ENCODE measurements around the gene CTNND2.
A peak's percentile ranks its signal among the peaks of the same experiment; 100 is the strongest.

The CTNND2 gene

DNA sequence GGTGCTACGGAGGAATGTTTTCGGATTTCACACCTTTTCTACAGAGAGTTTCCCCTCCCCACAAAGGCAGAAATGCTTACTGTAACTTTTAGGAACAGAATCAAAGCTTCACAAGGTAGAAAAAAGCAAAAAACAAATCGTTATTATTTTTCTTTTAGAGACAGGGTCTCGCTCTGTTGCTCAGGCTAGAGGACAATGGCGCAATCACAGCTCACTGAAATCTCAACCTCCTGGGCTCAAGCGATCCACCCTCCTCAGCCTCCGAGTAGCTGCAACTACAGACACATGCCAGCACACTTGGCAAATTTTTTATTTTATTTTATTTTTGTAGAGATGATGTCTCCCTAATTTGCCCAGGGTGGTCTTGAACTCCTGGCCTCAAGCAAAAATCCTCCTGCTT lies 394.5 kb downstream of the CTNND2 start:
- DNase-seq: no peak

GRCh38 chr5:11507156-11507910 lies 396.9 kb downstream of the CTNND2 start:
- DNase-seq: no peak

DNA sequence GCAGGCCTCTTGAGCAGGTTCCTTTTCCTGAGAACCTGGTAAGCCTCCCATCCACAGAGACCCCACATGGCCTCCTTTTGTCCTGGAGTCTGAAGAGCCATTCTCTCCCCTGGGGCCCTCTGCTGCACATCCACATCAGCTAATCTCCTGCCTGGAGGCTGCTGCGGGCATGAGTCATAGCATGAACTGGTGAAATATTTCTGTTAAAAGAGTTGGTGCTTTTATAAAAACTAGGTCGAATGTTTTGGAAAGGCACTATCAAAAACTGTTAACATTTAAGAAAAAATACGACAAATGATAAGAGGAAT lies 399.4 kb downstream of the CTNND2 start:
- no peak for DNase-seq

DNA sequence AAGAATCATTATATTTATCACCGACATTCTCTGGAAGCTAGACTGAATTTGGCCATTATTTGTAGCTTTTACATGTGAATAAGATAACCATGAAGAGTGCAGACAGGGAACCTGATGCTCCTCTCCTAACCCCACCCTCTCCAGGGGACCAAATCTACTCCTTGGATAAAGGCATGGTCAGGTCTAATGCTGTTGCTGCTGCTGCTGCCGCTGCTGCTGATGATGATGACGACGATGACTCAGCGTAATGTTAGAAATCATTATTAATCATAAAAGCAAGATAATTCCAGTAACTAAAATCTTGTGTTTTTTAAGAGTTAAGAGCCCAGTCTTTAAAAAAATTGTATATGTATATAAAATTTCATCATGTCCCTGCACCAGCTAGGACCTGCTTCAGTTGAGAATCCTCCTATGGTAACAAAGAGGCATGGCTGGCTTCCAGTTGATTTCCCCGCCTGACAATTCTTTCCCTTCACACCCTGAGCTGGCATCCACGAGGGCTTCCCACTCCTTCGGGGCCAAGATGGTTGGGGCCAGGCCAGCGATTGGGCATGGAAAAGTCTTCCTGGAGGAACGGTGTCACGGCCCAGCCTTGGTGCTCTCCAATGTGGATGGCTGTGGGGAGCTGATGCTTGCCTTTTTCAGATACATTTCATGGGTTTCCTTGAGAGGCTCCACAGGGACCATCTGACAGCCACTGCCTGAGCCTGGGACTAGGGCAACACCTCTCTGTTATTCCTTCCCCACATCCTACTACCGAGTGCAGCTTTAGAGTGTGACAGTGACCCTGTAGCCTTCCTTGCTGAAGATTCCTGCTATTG lies 400.0 kb downstream of the CTNND2 start:
- no peak for DNase-seq

GRCh38 chr5:11502783-11503182 lies 401.5 kb downstream of the CTNND2 start:
- no peak for DNase-seq

DNA sequence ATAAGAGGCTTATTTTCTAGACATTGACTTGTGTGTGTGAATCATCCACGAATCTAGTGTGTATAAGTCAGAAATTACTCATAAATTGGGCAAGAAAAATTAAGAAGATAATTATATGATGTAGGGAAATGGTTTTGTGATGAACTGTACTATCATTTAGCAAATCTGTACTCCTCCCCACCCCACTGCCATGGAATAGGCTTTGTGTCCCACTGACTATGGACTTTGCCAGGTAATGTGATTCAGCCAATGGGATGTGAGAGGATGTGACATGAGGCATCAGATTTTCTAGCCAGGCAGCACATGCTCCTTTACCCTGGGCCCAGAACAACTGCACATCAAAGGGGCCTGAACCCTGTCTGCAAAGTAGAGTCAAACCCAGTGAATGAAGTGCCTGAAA lies 406.6 kb downstream of the CTNND2 start:
- DNase-seq: no peak

DNA sequence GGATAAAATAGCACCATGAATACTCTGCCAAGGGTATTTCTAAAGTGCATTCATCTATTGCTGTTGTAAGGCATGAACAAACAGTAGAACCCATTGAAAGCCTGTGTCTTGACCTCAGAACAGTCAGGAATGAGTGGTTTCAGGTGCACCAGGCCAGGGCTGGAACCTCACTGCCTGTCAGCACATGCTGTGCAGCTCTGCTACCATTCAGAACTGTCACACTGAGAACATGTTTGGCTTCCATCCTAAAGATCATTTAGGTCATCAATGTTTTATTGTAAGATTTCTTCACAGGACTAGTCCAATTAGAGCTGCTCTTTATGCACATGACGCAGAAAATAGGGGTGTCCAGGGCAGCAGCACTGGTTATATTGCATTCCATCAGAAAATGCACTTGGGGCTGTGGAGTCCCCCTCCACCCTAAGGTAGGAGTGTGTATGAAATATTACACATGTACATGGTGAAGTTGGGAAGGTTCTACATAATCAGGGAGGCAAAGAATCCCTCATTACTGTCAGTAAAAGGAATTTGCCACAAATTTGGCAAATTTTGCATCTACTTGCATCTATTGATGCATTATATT lies 408.0 kb downstream of the CTNND2 start:
- no peak for DNase-seq

DNA sequence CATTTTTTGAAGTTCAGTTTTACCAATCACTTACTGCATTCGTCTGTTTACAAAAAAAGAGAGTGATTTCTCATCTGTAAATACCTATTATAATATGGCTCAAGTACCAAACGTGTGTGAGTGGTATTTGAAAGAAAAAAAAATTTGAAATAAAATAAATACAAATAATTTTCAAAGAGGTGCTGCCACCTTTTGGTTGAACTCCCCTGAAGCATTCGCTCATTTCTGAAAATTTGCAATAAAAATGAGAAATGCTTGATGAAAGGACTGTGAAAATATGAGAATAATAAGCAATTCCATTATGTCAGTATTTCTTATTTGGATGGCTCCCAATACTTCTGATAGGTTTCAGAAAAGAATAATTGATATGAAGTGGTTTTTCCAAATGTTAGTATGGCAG lies 409.9 kb downstream of the CTNND2 start:
- DNase-seq: no peak

GRCh38 chr5:11491404-11492075 lies 412.7 kb downstream of the CTNND2 start:
- DNase-seq: no peak

DNA sequence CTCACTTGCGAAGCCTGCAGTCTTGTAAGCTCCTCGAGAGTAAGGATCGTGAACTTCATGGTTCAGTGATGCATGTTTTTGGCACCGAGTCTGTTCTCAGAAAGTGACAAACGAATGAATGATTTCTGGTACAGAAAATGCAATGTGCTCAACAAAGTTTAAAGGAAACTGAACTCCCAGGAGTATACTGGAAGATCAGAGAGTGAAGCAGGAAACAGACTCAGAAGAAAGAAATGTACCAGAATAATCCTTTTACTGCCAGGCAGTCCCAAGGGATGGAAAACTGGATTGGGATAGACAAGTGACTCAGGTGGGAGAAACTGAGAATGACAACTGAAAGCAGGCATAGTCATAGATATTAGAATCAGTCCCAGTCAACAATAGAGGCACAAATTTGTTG lies 420.6 kb downstream of the CTNND2 start:
- DNase-seq: no peak

DNA sequence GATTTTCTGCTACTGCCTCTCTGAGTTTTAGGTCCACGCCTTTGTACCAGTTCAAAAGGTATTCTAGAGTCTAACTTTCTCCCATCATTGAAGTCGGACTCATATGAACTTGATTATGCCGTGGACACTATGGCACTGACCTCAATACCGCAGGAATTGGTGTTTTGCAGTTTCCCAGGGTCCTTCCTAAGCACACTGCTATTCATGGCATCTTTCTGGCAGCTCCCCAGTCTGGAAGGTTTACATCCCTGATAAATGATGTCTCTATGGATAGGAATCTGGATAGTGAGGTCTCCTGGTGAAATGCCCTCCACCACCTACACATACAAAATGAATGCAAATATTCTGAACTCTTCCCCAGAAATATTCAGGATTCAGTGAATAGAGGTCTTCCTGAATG lies 422.2 kb downstream of the CTNND2 start:
- no peak for DNase-seq

DNA sequence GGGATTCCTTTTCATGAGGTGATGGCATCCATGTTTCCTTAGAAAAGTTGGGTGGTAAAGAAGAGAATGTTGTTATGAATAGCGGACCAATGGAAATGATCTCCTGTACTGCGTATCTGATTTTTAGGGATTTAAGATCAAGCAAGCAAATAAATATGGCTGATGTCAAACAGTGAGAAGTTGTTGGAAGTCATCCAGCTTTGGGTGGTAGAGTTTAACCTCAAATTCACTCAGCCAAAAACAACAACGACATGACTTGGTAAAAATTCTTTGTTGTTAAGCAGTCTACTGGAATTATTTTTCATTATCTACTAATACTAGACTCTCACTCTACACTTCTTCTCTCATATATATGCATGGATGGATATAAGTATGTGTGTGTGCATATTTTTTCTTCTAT lies 426.5 kb downstream of the CTNND2 start:
- peak; percentile 35 for DNase-seq

- no peak for DNase-seq
Measured at GRCh38 chr5:11476866-11477265, 427.4 kb downstream of the CTNND2 start.

GRCh38 chr5:11468334-11469039 lies 435.8 kb downstream of the CTNND2 start:
- peak; percentile 38 for DNase-seq

DNA sequence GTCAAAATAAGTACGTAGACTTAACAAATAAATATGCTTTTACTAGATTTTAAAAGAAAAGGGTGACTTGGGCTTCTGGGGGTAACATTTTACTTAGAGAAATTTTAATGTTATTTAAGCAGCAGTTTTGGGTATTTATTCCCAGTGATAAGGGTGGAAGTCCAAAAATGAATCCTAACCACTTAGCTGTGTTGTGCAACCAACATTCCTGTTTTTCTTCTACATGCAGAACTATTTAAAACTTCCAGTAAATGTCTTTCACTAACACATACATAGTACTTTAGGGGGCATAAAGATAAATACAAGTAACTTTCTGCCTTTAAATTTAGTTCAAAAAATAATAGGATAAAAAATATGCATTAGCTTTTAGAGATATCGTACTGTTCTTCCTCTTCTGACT lies 436.7 kb downstream of the CTNND2 start:
- DNase-seq: no peak

- DNase-seq: no peak
Measured at GRCh38 chr5:11459716-11460115, 444.5 kb downstream of the CTNND2 start.

GRCh38 chr5:11455505-11455904 lies 448.7 kb downstream of the CTNND2 start:
- DNase-seq: no peak

DNA sequence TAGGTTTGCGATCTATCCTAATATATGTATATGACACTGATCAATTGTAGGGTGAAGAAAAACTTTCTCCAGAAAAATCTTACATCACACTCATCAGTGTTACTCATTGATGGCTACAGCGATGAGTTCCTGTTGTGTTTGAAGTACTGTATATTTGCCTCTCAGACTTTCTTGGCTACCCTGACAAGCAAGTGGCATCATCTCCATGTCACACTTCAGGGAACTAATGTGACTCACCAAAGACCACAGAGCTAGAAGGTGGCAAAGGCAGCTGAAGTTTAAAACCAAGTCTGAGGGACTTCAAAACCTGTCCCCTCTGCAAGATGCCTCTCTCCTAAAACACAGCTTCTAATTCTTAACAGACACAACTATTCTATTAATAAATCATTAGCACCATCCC lies 451.4 kb downstream of the CTNND2 start:
- DNase-seq: no peak

GRCh38 chr5:11449966-11450365 lies 454.3 kb downstream of the CTNND2 start:
- DNase-seq: no peak

GRCh38 chr5:11449217-11449616 lies 455.0 kb downstream of the CTNND2 start:
- DNase-seq: no peak

- DNase-seq: no peak
Measured at GRCh38 chr5:11443831-11444230, 460.4 kb downstream of the CTNND2 start.

DNA sequence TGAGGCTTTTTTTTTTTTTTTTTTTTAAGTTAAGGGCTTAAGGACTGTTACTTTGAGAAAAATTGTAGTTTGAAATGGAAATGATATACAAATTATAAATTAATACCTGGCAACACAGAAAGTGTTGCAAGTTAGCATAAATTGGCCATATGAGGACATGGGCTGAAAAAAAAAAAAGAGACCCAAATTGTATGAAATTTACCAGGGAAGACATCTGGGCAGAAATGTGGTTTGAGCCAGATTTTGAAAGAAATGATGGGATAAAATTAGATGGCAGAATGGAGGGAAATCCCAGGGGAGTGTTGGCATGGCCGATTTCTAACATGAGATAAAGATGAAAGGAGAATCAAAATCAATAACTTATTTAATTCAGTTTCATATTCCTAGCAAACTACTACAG lies 472.1 kb downstream of the CTNND2 start:
- DNase-seq: no peak

DNA sequence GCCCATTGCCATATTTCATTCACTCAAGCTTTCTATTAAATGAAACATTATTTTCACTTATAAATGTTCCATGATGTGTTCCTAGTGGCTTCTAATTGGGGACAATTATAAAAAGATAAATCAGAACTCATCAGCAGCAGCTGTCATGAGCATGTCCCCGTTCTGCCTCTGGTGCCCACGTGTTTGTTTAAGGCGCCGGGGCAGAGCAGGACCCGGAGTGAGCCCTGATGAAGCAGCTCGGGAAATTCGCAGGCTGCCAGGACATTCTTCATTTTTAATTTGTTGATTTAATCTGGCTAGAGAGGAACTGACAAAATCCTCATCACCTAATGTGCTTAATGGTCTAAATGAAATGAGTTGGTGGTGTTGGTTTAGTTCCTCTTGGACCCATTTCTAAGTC lies 475.0 kb downstream of the CTNND2 start:
- no peak for DNase-seq

Measured in kidney glomerular epithelial cell (primary cell).